GM19397 (cell line): ENCODE results near the gene CACNA1D.

ENCODE experiments used
- ATAC-seq: cut with Tn5 transposase; IDR thresholded peaks from one replicate; pipeline ENCODE4 v1.9.1; 2021; ENCODE audit warnings: mild to moderate bottlenecking, moderate library complexity; ENCODE audit not compliant: unreplicated experiment

CACNA1D gene

DNA sequence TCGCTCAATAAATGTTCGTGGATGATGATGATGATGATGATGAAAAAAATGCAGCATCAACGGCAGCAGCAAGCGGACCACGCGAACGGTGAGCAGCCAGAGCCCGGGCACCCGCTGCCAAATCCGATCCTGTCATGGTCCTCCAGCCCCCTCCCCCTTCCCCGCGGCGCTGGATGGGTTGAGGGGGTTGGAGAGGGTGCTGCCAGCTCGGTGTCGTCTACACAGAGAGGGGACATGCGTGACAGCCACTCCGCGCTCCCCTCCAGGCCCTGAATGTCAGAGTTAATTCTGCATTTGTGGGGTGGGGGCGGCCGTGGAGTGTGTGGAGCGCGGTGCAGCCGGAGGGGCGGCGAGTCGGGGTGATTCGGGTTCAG is 722 bp downstream of the CACNA1D start:
- no peak for ATAC-seq

DNA sequence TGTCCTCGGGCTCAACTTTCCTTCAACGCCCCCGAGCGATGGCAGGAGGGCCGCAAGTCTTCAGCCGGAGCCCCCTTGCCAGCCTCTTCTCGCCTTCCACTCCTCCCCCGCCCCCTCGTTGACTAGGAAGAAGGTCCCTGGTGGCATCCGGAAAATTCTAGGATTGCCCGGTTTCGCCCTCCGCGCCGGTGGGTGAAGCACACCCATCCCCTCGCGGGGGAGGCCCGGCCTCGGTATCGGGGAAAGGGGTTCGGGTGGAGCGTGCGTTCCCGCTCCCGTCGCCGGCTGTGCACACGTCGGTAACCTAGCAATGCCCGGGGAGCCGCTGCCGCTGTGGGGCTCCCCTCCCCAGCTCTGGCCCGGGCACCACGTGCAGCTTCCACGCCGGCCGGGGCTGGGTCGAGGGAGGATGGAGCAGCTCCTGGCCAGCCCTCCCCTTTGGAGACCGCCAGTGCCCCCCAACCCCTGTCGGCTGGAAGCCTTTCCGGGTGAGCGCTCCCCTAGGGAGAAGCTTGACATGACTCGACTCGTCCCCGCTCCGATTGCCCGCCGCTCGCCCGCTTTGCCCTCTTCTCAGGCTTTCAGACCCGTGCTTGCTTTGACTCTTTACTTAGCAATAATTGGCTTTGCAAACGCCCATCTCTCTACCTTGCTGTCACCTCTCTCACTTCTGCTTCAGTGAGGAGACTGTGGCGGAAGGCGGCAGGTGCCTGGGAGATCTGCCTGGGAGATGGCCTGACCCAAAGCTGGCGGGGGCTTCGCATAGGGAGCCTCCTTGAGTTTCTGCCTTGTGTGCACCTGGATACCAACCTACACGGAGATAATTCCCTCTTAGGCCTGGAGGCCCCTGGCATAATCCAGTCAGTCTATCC is 1.3 kb downstream of the CACNA1D start:
- ATAC-seq, result no peak

DNA sequence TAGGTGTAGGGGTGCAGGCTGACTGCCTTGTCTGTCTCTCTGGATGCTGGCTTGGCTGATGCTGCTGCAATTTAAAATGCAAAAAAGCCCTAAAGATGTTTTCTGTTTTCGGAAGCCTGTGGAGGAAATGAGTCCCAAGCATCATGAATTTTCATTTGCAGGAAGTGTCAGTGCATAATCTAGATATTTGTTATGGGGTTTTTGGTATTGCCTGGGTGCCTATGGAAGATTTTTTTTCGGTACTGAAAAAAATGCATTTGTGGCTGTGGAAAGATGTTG is 1.9 kb downstream of the CACNA1D start:
- no peak for ATAC-seq

DNA sequence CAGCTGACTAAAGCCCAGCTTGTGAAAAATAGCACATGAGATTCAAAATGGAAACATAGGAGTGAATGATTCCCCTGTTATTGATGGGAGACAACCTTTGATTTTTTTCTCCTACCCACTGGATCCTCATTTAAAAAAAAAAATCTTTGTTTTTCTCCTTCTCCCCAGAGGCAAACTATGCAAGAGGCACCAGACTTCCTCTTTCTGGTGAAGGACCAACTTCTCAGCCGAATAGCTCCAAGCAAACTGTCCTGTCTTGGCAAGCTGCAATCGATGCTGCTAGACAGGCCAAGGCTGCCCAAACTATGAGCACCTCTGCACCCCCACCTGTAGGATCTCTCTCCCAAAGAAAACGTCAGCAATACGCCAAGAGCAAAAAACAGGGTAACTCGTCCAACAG is 2.6 kb downstream of the CACNA1D start:
- no peak for ATAC-seq

DNA sequence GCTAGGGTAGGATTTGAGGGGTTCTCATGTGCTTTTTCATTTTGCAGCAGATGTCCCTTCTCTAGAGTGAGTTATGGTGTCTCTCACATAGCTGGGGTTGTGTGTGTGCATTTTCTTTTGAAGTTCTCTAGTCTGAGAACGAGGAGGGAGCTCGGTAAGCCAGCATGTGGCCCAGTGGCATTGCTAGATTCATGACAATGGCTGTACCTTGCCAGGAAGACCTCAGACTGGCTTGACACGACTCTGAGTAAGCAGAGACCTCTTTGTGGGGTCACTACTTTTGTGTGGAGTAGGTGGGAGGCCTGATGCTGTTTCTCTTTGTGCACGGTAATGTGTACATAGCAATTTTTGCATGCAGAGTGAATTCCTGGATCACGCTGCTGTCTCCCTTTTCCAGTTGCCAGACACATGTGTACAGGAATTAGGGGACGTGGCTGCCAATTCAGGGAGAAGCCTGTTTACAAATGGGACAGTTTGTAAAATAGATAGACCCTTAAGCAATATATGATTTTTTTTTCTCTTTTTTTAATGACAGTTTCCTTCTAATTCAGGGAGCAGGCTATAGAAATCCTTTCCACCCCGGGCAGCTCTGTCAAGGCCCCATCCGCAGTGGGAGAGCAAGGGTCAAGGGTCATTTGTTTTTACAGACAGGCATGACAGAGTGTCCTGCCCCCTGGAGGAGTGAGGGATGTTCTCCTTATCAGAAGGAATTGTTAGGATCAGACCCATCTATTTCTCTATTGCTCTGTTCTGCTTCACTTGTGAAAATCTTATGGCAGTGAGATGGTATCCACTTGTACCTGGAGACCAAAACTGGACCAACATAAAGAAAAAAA is 4.6 kb downstream of the CACNA1D start:
- no peak for ATAC-seq

DNA sequence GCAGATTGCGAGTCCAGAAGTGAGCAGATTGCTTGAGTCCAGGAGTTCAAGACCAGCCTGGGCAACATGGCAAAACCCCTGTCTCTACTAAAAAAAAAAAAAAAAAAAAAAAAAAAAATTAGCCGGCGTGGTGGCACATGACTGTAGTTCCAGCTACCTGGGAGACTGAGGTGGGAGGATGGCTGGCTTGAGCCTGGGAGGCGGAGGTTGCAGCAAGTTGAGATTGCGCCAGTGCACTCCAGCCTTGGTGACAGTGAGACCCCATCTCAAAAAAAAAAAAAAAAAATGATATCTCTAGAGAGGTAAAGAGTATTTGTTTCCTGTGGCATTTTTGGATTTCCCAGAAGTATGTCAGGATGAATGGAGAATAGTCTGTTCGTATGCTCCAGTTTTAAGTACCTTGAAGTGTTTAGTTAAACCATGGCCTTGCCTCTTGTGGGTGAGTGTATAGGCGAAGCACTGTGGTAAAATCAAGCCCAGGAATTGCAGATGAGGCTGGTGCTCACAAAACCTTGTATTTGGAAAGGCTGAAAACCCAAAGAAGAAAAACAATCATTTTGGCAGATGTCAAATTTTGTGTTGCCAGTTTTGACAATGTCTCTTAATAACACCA is 5.9 kb downstream of the CACNA1D start:
- no peak for ATAC-seq

DNA sequence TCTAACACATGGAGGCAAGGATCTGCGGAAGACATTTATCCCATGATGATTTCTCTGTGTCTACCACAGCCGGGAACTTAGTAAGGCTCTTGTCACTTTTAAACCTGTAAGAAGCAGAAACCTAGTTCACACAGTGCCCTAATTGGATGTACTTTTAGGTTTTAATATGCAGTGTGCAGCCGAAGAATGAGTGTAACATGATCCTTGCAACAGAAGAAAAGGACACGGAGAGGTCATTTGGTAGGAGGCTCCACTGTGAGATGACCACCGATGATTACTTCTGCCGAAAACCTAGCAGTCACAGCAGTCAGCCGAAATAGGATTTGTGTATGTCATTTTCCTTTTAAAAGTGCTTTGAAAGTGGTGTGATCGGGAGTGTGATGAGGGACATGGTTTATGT is 6.8 kb downstream of the CACNA1D start:
- no peak for ATAC-seq

DNA sequence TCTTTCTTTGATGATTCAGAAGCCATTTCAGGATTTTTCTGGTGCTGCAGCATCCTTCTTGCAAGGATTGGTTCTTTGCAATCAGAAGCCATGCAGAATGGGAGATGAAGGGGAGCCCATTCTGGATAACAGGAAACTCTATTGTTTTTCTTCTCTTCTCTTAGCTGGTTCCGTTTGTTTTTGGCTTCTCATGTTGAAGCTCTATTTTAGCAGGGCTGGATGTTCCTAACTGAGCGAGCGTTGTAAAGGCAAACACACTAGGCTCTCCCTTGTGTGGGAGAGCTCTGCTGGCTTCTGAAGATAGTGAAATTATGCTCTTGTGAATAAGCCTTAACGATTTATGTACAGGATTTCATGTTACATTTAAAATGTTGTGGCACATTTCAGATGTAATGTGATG is 8.3 kb downstream of the CACNA1D start:
- no peak for ATAC-seq

DNA sequence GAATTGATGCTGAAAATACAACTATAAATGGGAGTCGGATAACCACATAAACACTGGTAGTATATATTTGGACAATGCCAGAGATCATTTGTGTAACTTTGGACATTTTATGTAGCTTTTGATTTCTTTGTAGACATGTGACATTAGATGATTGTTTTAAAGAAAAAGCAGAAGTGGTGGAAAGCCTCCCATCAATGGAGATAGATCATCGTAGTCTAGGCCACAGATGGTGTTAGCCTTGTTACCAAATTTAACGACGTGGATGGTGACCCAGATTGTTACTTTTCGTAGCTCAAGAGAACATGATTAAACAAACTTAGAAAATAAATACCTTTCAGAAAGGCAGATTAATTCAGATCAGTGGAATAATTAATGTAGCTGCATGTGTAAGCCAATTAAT is 8.8 kb downstream of the CACNA1D start:
- no peak for ATAC-seq

DNA sequence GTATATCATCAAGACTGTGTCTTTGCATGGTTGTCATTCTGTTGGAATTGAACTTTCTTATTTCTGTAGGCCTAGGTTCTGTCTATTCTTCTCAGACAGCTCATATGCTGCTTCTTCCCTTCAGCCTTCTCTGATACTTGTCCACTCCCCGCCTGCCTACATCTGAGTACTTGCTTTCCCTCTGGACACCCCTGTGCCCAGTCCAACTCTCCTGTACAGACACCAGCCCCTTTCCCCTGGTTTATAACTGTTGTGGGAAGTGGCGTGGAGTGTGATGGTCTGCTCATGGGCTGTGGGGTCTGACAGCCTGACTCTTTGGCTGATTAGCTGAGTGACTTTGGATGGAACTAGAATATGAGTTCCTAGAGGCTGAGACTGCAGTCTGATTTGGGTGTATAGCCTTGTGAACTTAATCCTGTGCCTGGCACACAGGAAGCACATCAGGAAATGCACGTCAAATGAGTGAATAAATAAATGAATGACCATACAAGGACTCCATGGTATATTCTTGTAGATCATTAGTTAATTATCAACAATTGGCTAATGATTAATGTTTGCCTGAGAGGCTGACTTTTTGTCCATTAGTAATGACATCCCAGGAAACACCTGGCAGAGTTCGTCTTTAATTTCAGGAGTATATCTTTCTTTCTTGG is 11.8 kb downstream of the CACNA1D start:
- no peak for ATAC-seq

DNA sequence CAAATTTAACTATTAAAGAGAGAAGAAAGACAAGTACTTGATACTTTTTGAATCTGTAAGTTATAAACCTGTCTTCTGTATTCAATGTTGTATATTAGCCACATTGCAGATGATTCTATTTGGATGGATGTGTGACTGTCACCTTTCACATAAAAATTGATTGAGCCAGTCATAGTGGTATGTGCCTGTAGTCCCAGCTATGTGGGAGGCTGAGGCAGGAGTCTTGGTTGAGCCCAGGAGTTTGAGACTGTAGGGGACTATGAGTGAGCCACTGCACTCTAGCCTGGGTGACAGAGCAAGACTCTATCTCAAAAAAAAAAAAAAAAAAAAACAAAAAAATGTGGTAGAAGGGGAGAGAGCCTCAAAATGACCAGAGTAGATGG is 12.3 kb downstream of the CACNA1D start:
- no peak for ATAC-seq

DNA sequence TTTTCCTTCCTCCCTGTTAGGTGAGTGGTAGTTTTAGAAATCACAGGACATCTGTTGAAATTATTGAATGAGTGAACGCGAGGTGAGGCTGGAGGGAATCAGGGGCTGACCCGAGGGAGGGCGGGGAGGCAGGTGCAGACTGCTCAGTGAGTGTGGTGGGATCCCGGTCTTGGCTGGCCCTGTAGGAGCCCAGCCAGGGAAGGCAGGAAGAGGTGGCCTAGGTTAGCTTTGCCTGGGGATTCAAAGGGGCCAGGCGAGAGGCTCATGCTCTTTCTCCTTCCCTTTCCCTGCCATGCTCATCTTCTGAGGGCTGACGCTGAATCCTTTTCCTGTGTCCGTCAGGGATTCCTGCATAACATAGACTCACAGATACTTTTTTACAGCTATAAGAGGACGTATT is 15.1 kb downstream of the CACNA1D start:
- no peak for ATAC-seq

DNA sequence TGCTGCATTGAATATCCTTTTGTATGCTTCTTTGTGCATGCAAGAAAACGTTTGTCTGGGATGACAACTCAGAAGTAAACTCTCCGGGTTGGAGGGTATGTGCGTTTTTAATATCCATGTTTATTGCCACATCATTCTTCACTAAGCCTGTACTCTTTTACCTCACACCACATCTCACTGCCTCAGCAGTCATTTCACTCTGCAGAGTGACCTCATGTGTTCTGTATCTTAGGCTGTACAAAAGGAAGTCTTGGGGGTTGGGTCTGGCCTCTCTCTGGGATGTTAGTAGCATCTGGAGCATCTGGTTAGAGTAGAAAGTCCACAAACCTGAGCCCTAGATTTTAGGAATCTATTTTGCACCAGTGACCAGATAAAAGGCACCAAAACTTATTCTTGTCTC is 16.1 kb downstream of the CACNA1D start:
- ATAC-seq, result no peak

DNA sequence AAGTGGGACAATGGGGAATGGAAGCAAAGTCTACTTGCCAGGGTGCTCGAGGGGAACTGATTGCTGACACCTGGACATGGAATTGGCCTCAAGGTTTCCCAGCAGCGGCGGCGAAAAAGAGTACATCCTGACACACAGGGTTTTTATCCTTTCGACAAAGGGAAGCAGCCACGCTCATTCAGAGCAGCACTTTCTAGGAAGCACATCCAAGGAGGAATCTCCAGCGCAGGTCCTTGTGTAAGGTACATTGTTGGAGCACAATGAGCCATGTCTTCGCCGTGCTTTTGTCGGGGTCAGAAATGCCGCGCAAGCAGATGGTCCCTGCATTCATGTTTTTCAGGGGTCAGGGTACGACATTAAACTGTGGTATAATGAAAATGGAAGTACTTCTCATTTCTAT is 16.8 kb downstream of the CACNA1D start:
- no peak for ATAC-seq

DNA sequence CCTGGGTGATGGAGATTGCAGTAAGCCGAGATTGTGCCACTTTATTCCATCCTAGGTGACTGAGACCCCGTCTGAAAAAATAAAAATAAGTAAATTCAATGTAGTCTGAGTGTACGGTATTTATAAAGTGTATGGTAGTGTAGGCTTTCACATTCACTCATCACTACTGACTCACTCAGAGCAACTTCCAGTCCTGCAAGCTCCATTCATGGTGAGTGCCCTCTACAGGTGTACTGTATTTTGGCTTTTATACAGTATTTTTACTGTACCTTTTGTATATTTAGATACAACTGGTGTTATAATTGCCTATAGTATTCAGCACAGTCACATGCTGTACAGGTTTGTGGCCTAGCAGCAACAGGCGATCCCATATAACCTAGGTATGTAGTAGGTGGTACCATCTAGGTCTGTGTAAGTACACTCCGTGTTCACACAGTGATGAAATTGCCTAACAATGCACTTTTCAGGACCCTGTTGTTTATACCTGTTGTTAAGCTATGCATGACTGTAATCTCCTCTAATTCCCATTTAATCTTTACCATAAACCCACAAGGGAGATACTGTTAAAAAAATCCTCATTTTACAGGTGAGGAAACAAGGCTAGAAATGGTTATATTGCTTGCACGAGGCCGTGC is 19.3 kb downstream of the CACNA1D start:
- ATAC-seq, result no peak

DNA sequence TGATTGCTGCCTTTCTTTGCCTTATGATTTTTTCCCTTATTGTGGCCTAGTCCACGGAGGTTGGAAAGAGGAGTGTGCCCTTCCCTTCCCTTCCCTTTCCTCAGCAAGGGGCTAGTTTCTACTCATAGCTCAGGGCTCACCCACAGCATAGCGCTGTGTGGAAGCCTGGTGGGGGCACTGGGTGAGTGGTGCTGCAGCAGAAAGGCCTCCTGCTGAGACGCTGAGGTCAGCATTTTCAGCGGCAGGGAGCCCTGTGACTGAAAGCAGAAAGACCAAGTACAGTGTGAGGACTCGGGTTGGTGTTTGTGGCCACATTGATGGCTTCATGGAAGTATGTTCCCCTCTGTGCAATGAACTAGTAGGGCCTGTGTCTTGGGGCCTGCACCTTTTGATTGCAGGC is 21.9 kb downstream of the CACNA1D start:
- no peak for ATAC-seq

DNA sequence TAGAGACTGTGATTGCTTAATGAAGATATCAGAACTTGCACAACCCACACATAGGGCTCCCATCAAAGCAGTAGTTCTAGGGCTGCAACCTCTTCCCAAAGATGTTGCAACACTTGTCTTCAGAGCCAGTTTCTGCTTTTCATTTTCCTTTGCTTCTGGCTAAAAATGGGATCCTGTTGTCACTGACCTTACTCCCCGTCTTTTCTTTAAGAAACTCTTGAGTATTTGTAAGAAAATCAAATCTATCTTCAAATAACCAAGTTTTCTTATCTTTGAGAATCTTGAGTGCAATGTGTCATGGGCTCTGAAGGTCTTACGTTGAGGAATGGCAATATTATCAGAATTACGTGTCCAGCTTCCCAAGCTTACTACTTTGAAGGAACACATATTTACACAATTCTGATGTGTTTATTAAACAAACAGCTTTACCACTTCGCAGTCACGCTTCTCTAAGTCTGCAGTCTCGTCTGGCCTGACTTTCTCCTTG is 24.1 kb downstream of the CACNA1D start:
- no peak for ATAC-seq

DNA sequence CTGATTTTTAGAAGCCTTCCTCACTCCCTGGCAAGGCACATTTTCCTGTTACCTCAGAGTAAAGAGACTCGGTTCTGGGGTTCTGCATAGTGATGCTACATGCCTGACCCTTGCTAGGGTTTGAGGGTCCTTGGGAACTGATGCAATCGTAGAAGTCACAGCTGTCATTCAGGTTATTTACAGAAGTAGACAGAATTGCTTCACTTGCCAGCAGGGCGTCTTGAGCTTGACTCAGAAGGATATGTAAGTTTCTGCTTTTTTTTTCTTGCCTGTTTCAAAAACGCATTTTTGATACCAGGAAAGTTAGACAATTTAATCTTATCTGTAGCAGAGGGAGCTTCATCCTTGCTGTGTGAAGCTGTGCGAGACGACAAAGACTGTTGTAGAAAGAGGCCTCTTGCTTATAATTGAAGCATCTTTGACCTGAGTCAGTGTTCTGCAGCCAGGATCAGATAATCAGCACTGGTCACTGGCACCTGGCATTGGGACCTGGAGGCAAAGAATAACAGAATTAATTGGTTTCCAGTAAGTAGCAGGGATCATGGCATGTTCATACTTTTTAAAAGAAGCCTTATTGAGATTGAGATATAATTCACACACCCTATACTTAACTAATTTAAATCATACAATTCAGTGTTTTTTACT is 24.8 kb downstream of the CACNA1D start:
- no peak for ATAC-seq

DNA sequence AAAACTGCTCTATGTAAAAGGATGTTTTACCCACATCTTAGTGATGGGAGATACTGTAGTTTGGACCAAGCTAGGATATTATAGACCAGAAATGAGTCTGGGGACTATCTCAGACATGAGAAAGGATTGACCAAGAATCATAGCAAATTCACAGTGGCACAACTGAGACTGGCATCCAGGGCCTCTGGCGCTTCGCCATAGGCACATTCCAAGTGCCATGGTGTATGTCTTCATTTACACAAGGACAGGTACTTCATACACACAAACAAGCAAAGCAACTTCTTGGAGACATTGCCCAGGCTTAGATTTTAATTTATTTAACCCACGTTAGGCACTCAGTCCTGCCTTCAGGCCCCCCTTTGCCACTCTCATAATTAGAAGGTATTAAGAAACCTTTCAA is 28.9 kb downstream of the CACNA1D start:
- no peak for ATAC-seq

DNA sequence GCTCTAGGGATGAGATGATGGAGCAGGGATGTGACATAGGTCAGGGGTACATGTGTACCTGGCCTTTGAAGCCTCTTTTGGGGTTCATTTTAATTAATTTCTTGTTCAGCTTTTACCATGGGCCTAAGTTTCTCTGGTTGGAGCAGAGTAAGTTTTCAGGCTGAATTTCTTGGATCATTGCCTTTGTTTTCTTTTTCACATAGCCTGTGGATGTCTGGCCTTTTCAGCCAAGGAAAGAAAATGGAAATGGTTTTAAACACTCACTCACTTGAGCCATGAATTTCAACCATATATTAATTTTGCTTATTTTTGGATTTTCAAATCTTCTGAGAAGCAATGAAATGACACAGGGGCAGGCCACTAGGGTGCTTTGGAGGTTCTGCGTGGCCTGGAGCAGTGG is 30.2 kb downstream of the CACNA1D start:
- no peak for ATAC-seq
